GM18502 (cell line): ENCODE data around the gene OSBPL1A.
A peak's percentile ranks its signal among the peaks of the same experiment; 100 is the strongest.

ENCODE experiments used
- ATAC-seq: cut with Tn5 transposase; IDR thresholded peaks from one replicate; pipeline ENCODE4 v1.9.1; 2021; ENCODE audit warnings: mild to moderate bottlenecking; ENCODE audit not compliant: unreplicated experiment, poor library complexity

Gene OSBPL1A

GRCh38 chr18:24270937-24271380 is 126.7 kb downstream of the OSBPL1A start:
- no peak for ATAC-seq

- no peak for ATAC-seq
Measured at GRCh38 chr18:24270358-24270936, 127.2 kb downstream of the OSBPL1A start.

GRCh38 chr18:24268784-24269550 is 128.7 kb downstream of the OSBPL1A start:
- ATAC-seq = no peak

- no peak for ATAC-seq
Measured at GRCh38 chr18:24267878-24268277, 129.7 kb downstream of the OSBPL1A start.

- ATAC-seq = no peak
Measured at GRCh38 chr18:24266131-24266530, 131.5 kb downstream of the OSBPL1A start.

GRCh38 chr18:24265502-24266064 is 132.0 kb downstream of the OSBPL1A start:
- no peak for ATAC-seq

GRCh38 chr18:24263050-24263449 is 134.6 kb downstream of the OSBPL1A start:
- ATAC-seq = no peak

- ATAC-seq = no peak
Measured at GRCh38 chr18:24262087-24262486, 135.5 kb downstream of the OSBPL1A start.

GRCh38 chr18:24259869-24260641 is 137.6 kb downstream of the OSBPL1A start:
- ATAC-seq = no peak

- no peak for ATAC-seq
Measured at GRCh38 chr18:24254071-24254470, 143.6 kb downstream of the OSBPL1A start.

- no peak for ATAC-seq
Measured at GRCh38 chr18:24249716-24250115, 147.9 kb downstream of the OSBPL1A start.

- no peak for ATAC-seq
Measured at GRCh38 chr18:24248359-24248758, 149.3 kb downstream of the OSBPL1A start.

- peak; percentile 98 for ATAC-seq
Measured at GRCh38 chr18:24246143-24246542, 151.5 kb downstream of the OSBPL1A start.

- no peak for ATAC-seq
Measured at GRCh38 chr18:24244698-24245097, 152.9 kb downstream of the OSBPL1A start.

GRCh38 chr18:24243677-24244076 is 153.9 kb downstream of the OSBPL1A start:
- ATAC-seq = no peak

GRCh38 chr18:24239341-24239740 is 158.3 kb downstream of the OSBPL1A start:
- ATAC-seq = no peak

GRCh38 chr18:24238387-24238786 is 159.2 kb downstream of the OSBPL1A start:
- no peak for ATAC-seq

- ATAC-seq = no peak
Measured at GRCh38 chr18:24234850-24235418, 162.7 kb downstream of the OSBPL1A start.

- ATAC-seq = no peak
Measured at GRCh38 chr18:24234330-24234729, 163.3 kb downstream of the OSBPL1A start.

- ATAC-seq = no peak
Measured at GRCh38 chr18:24232800-24233199, 164.8 kb downstream of the OSBPL1A start.
